NB4 (cell line): ENCODE measurements around the gene SPATA32.

Experiments
- CTCF ChIP-seq: IDR thresholded peaks from one replicate; pipeline ENCODE4 v1.5.1; 2012; ENCODE audit warnings: low read depth, low read length
- MAX ChIP-seq: IDR thresholded peaks from 2 replicates; pipeline ENCODE4 v1.6.1; 2011; ENCODE audit warnings: low read depth, low read length
- MYC ChIP-seq: IDR thresholded peaks from 2 replicates; pipeline ENCODE4 v1.6.1; 2011; ENCODE audit warnings: low read depth, low read length
- POLR2A ChIP-seq: IDR thresholded peaks from 2 replicates; pipeline ENCODE4 v1.6.1; 2011; ENCODE audit warnings: mild to moderate bottlenecking; ENCODE audit not compliant: insufficient read length; ENCODE audit errors: extremely low read depth

GRCh38 chr17:45236282-45236606 is 25.6 kb downstream of the SPATA32 start:
- TF ChIP-seq CTCF (no peak), MAX (no peak), POLR2A (no peak), MYC (no peak)
